BLaER1 (cell line): ENCODE measurements around the gene B3GNT9.

ENCODE experiments used
- H3K27ac ChIP-seq: shearing (Covaris generic); formaldehyde crosslinking; 2 replicates; pipeline ENCODE4 v1.8.1; 2022
- H3K27me3 ChIP-seq: shearing (Covaris generic); formaldehyde crosslinking; 2 replicates; pipeline ENCODE4 v1.8.1; 2022
- H3K36me3 ChIP-seq: shearing (Covaris generic); formaldehyde crosslinking; 2 replicates; pipeline ENCODE4 v1.8.1; 2022
- H3K4me1 ChIP-seq: shearing (Covaris generic); formaldehyde crosslinking; 2 replicates; pipeline ENCODE4 v1.8.1; 2022
- H3K4me2 ChIP-seq: shearing (Covaris generic); formaldehyde crosslinking; 2 replicates; pipeline ENCODE4 v1.8.1; 2022
- H3K4me3 ChIP-seq: shearing (Covaris generic); formaldehyde crosslinking; 2 replicates; pipeline ENCODE4 v1.8.1; 2022
- H3K9ac ChIP-seq: shearing (Covaris generic); formaldehyde crosslinking; 2 replicates; pipeline ENCODE4 v1.8.1; 2022
- H3K9me3 ChIP-seq: shearing (Covaris generic); formaldehyde crosslinking; 2 replicates; pipeline ENCODE4 v1.8.1; 2022
- H4K20me1 ChIP-seq: shearing (Covaris generic); formaldehyde crosslinking; 2 replicates; pipeline ENCODE4 v1.8.1; 2022
- Cebpa-rat ChIP-seq: shearing (Covaris generic); IDR thresholded peaks from 2 replicates; pipeline ENCODE4 v1.8.1; 2022

The B3GNT9 gene

GRCh38 chr16:67120025-67120424 is 30.8 kb downstream of the B3GNT9 start:
- peaks cover 49% of the 10 kb centered on the region for H4K20me1 ChIP-seq
- H3K27ac ChIP-seq = no peak overlapping the region
- H3K4me2 ChIP-seq = no peak overlapping the region
- H3K36me3 ChIP-seq = peaks cover 92% of the 10 kb centered on the region
- H3K9me3 ChIP-seq = no peaks in the 10 kb centered on the region
- no peak for TF ChIP-seq Cebpa-rat
- H3K9ac ChIP-seq = no peak overlapping the region
- no peaks in the 10 kb centered on the region for H3K27me3 ChIP-seq
- no peak overlapping the region for H3K4me3 ChIP-seq
- H3K4me1 ChIP-seq = peaks cover 8% of the 10 kb centered on the region

- TF ChIP-seq Cebpa-rat = no peak
- no peak overlapping the region for H3K27ac ChIP-seq
- H3K4me2 ChIP-seq = no peak overlapping the region
- peaks cover 9% of the 10 kb centered on the region for H3K4me1 ChIP-seq
- H3K9me3 ChIP-seq = no peaks in the 10 kb centered on the region
- H3K9ac ChIP-seq = no peak overlapping the region
- H3K36me3 ChIP-seq = peaks cover 87% of the 10 kb centered on the region
- peaks cover 61% of the 10 kb centered on the region for H4K20me1 ChIP-seq
- H3K27me3 ChIP-seq = no peaks in the 10 kb centered on the region
- H3K4me3 ChIP-seq = no peak overlapping the region
Measured at GRCh38 chr16:67117716-67118115, 33.1 kb downstream of the B3GNT9 start.

GRCh38 chr16:67116388-67117311 is 34.1 kb downstream of the B3GNT9 start:
- H3K4me3 ChIP-seq = no peak overlapping the region
- no peak overlapping the region for H3K9ac ChIP-seq
- no peaks in the 10 kb centered on the region for H3K9me3 ChIP-seq
- peaks cover 83% of the 10 kb centered on the region for H3K36me3 ChIP-seq
- no peak overlapping the region for H3K4me2 ChIP-seq
- H4K20me1 ChIP-seq = peaks cover 72% of the 10 kb centered on the region
- peaks cover 16% of the 10 kb centered on the region for H3K4me1 ChIP-seq
- TF ChIP-seq Cebpa-rat = no peak
- H3K27me3 ChIP-seq = no peaks in the 10 kb centered on the region
- no peak overlapping the region for H3K27ac ChIP-seq

GRCh38 chr16:67115639-67116038 is 35.2 kb downstream of the B3GNT9 start:
- Histone ChIP-seq H3K4me1 (peaks cover 26% of the 10 kb centered on the region), H3K9ac (no peak overlapping the region), H3K36me3 (peaks cover 78% of the 10 kb centered on the region), H3K9me3 (no peaks in the 10 kb centered on the region), H4K20me1 (peaks cover 82% of the 10 kb centered on the region), H3K4me2 (no peak overlapping the region), H3K27me3 (no peaks in the 10 kb centered on the region), H3K27ac (no peak overlapping the region), H3K4me3 (no peak overlapping the region)
- no peak for TF ChIP-seq Cebpa-rat

- no peak overlapping the region for H3K4me2 ChIP-seq
- H3K9me3 ChIP-seq = no peaks in the 10 kb centered on the region
- H3K27me3 ChIP-seq = no peaks in the 10 kb centered on the region
- TF ChIP-seq Cebpa-rat = no peak
- H3K4me3 ChIP-seq = no peak overlapping the region
- no peak overlapping the region for H3K9ac ChIP-seq
- peaks cover 84% of the 10 kb centered on the region for H4K20me1 ChIP-seq
- peaks cover 30% of the 10 kb centered on the region for H3K4me1 ChIP-seq
- peaks cover 69% of the 10 kb centered on the region for H3K36me3 ChIP-seq
- no peak overlapping the region for H3K27ac ChIP-seq
Measured at GRCh38 chr16:67114793-67115192, 36.0 kb downstream of the B3GNT9 start.

GRCh38 chr16:67112591-67113399 is 38.0 kb downstream of the B3GNT9 start:
- TF ChIP-seq Cebpa-rat = no peak
- no peak overlapping the region for H3K27ac ChIP-seq
- H3K9ac ChIP-seq = no peak overlapping the region
- peaks cover 56% of the 10 kb centered on the region for H3K36me3 ChIP-seq
- H3K9me3 ChIP-seq = no peaks in the 10 kb centered on the region
- peaks cover 72% of the 10 kb centered on the region for H4K20me1 ChIP-seq
- no peaks in the 10 kb centered on the region for H3K27me3 ChIP-seq
- no peak overlapping the region for H3K4me2 ChIP-seq
- H3K4me3 ChIP-seq = no peak overlapping the region
- peaks cover 37% of the 10 kb centered on the region for H3K4me1 ChIP-seq

GRCh38 chr16:67111951-67112444 is 38.8 kb downstream of the B3GNT9 start:
- Histone ChIP-seq H3K9me3 (no peaks in the 10 kb centered on the region), H3K27me3 (no peaks in the 10 kb centered on the region), H4K20me1 (peaks cover 72% of the 10 kb centered on the region), H3K9ac (no peak overlapping the region), H3K36me3 (peaks cover 48% of the 10 kb centered on the region), H3K4me2 (peak overlapping the region; percentile 95; the same call in 1 of the 2 replicates), H3K4me1 (peaks cover 37% of the 10 kb centered on the region), H3K27ac (no peak overlapping the region), H3K4me3 (no peak overlapping the region)
- TF ChIP-seq Cebpa-rat = no peak

GRCh38 chr16:67109407-67110135 is 41.2 kb downstream of the B3GNT9 start, which contains the start of gene PHAF1:
TSS of gene PHAF1 (plus strand) at chr16:67109941. CDS start at chr16:67110176, 235 bp downstream.
- peaks cover 32% of the 10 kb centered on the region for H3K36me3 ChIP-seq
- H3K27me3 ChIP-seq = no peaks in the 10 kb centered on the region
- H3K27ac ChIP-seq = peak within 1 kb of the TSS; percentile 79
- H4K20me1 ChIP-seq = peaks cover 47% of the 10 kb centered on the region
- peaks cover 28% of the 10 kb centered on the region for H3K4me1 ChIP-seq
- peak within 1 kb of the TSS; percentile 95 for H3K4me2 ChIP-seq
- no peak for TF ChIP-seq Cebpa-rat
- no peaks in the 10 kb centered on the region for H3K9me3 ChIP-seq
- peak within 1 kb of the TSS; percentile 99 for H3K4me3 ChIP-seq
- H3K9ac ChIP-seq = peak within 1 kb of the TSS; percentile 88

GRCh38 chr16:67108931-67109406 is 41.8 kb downstream of the B3GNT9 start:
- no peaks in the 10 kb centered on the region for H3K27me3 ChIP-seq
- peak overlapping the region; percentile 88 for H3K9ac ChIP-seq
- H3K9me3 ChIP-seq = no peaks in the 10 kb centered on the region
- H3K4me1 ChIP-seq = peaks cover 28% of the 10 kb centered on the region
- peaks cover 41% of the 10 kb centered on the region for H4K20me1 ChIP-seq
- H3K27ac ChIP-seq = peak overlapping the region; percentile 79
- peaks cover 26% of the 10 kb centered on the region for H3K36me3 ChIP-seq
- peak overlapping the region; percentile 99 for H3K4me3 ChIP-seq
- H3K4me2 ChIP-seq = peak overlapping the region; percentile 95
- no peak for TF ChIP-seq Cebpa-rat
